Tibial nerve (tissue), 4 donors: ENCODE results near the gene CAMTA1. TPM values are rescaled to one million over a fixed set of nuclear protein-coding genes. Genes with fewer than 3 reads are reported as not detected.
"Not testable (repeated sequence)": the region's sequence is repeated elsewhere in the genome, so short reads cannot be mapped to it uniquely, and the experiment has no call there.

Experiments used
- DNase-seq, 2 donors: peaks; one replicate each; pipeline ENCODE4 v3.0.0-alpha.2; 2019; ENCODE audit warnings: low spot score in 2 of 2
- H3K27ac ChIP-seq, 4 donors: fragments of 200-600 bp; sonication (generic) in 3 of 4; one replicate each; pipeline ENCODE4 v1.5.1; 2017 to 2019; ENCODE audit warnings: mild to moderate bottlenecking in 1 of 4
- H3K27me3 ChIP-seq, 2 donors: fragments of 200-600 bp; sonication (generic) in 1 of 2; one replicate each; pipeline versions ENCODE4 v1.5.1 to v1.6.0; 2017 to 2019
- H3K36me3 ChIP-seq, 3 donors: fragments of 200-600 bp; sonication (generic); one replicate each; pipeline ENCODE4 v1.5.1; 2018 to 2019
- H3K4me1 ChIP-seq, 4 donors: fragments of 200-600 bp; sonication (generic) in 3 of 4; one replicate each; pipeline ENCODE4 v1.5.1; 2017 to 2019
- H3K4me3 ChIP-seq, 4 donors: fragments of 200-600 bp; sonication (generic) in 3 of 4; one replicate each; pipeline ENCODE4 v1.5.1; 2017 to 2019; ENCODE audit warnings: mild to moderate bottlenecking in 1 of 4, moderate library complexity in 1 of 4
- H3K9me3 ChIP-seq, 4 donors: fragments of 200-600 bp; sonication (generic) in 3 of 4; one replicate each; pipeline ENCODE4 v1.5.1; 2017 to 2019
- EP300 ChIP-seq, 2 donors: sonication (generic); formaldehyde crosslinking; IDR thresholded peaks; one replicate each; pipeline ENCODE4 v1.6.1; 2017; ENCODE audit warnings: antibody characterized with exemption in 2 of 2, mild to moderate bottlenecking in 1 of 2
- POLR2A ChIP-seq, 2 donors: fragments of 450-650 bp; IDR thresholded peaks; one replicate each; pipeline ENCODE4 v1.6.1; 2017; ENCODE audit warnings: antibody characterized with exemption in 2 of 2, mild to moderate bottlenecking in 2 of 2, moderate library complexity in 2 of 2
- WGBS, 2 donors: methylation state at CpG; one replicate each; pipeline ENCODE4 v1.1.5; 2018; 5-methylcytosine and 5-hydroxymethylcytosine counted together
- total RNA-seq, 4 donors: library from RNA; depleted of rRNA; stranded (reverse); fragments of >200 nt; gene quantifications; one replicate each; pipeline ENCODE4 v1.1.0, GENCODE V29; 2016
- TF ChIP-seq, protein P1 (sequence below), 5 experiments: fragments of 200-600 bp in 3 of 5; fragments of 450-650 bp in 2 of 5; sonication (generic) in 3 of 5; IDR thresholded peaks; one replicate each; pipeline ENCODE4 v1.5.1; 2016 to 2019; ENCODE audit warnings: antibody characterized with exemption in 5 of 5, mild to moderate bottlenecking in 3 of 5, moderate library complexity in 2 of 5

CAMTA1 gene
- total RNA-seq, 4 donors from 2014 or later = 41.8 to 104 (median 87.2) TPM

DNA sequence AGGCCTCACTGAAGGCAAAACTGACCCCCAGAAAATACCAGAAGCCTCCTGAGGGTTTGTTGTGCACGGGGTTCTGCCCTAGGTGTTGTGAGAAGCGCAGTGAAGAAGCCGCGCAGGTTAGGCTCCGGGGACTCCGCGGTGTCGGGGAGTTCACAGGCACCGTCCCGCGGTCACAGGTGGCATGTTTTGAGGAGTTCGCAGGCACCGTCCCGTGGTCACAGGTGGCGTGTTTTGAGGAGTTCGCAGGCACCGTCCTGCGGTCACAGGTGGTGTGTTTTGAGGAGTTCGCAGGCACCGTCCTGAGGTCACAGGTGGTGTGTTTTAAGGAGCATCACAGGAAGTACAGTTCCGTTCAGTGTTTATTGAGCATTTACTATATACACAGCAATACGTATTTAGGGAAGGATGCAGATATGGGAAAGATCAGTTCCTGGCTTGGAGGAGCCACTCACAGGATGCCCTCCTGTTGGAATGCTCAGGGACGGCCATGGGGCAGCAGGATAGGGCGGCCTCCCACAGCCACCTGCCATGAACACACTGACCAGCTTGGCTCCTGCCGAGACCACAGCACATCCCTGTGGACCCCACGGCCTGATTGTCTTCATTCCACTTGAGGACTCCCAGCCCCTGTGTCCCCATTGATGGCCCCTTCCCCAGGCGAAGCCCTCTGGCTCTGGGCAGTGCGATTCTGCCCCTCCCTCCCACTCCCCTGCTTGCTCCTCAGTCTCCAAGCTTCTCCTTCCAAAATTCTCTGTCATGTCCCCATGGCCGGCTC, 899.8 kb downstream of the CAMTA1 start:
- H3K4me1 ChIP-seq = peaks cover 0 to 9% (median 0%) of the 10 kb centered on the region in 4 donors
- H3K36me3 ChIP-seq = no peaks in the 10 kb centered on the region
- no peak overlapping the region for H3K4me3 ChIP-seq
- H3K9me3 ChIP-seq = no peaks in the 10 kb centered on the region
- H3K27me3 ChIP-seq = no peaks in the 10 kb centered on the region
- WGBS, 2 donors = 87 to 88% methylated on average over 29 of the region's 29 CpGs
- H3K27ac ChIP-seq = no peak overlapping the region
- no peak for TF ChIP-seq EP300 (IDR thresholded peaks at IDR 0.05)
- no peak for TF ChIP-seq POLR2A (IDR thresholded peaks at IDR 0.05)
- TF ChIP-seq, protein P1, sequence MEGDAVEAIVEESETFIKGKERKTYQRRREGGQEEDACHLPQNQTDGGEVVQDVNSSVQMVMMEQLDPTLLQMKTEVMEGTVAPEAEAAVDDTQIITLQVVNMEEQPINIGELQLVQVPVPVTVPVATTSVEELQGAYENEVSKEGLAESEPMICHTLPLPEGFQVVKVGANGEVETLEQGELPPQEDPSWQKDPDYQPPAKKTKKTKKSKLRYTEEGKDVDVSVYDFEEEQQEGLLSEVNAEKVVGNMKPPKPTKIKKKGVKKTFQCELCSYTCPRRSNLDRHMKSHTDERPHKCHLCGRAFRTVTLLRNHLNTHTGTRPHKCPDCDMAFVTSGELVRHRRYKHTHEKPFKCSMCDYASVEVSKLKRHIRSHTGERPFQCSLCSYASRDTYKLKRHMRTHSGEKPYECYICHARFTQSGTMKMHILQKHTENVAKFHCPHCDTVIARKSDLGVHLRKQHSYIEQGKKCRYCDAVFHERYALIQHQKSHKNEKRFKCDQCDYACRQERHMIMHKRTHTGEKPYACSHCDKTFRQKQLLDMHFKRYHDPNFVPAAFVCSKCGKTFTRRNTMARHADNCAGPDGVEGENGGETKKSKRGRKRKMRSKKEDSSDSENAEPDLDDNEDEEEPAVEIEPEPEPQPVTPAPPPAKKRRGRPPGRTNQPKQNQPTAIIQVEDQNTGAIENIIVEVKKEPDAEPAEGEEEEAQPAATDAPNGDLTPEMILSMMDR (IDR thresholded peaks at IDR 0.05) = no peak
- no peak for DNase-seq

DNA sequence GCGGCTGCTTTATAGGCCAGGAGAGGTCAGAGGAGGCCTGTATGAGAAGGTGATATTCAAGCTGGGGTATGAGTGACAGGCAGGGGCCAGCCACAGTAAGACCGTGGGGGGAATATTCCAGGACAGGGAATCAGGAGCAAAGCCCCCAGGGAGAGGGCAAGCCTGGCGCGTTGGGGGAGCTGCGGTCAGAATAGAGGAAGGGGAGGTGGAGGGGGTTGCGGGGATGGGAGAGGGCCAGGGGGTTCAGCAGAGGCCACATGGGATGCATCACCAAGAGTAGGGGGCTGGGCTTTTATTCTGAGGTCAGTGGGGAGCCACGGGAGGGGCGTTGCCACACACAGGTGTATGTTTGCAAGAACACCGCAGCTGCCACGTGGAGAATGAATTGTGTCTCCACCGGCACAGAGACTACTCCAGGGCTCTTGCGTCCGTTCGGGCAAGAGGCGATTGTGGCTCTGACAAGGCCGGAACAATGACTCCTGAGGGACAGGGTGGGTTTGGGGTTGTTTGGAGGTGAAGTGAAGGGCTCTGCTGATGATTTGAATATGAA, 901.1 kb downstream of the CAMTA1 start:
- no peak overlapping the region for H3K4me3 ChIP-seq
- WGBS, 2 donors = 65 to 68% methylated on average over 16 of the region's 16 CpGs

GRCh38 chr1:7687411-7687810, 902.2 kb downstream of the CAMTA1 start:
- TF ChIP-seq EP300 (IDR thresholded peaks at IDR 0.05) = no peak
- TF ChIP-seq, protein P1 (IDR thresholded peaks at IDR 0.05) = no peak
- no peak for TF ChIP-seq POLR2A (IDR thresholded peaks at IDR 0.05)
- Histone ChIP-seq H3K27ac (no peak overlapping the region), H3K27me3 (no peaks in the 10 kb centered on the region), H3K9me3 (peaks cover 0 to 5% (median 0%) of the 10 kb centered on the region in 4 donors), H3K4me3 (no peak overlapping the region), H3K4me1 (no peaks in the 10 kb centered on the region), H3K36me3 (no peaks in the 10 kb centered on the region)
- no peak for DNase-seq
- WGBS, 2 donors = 80 to 83% methylated on average over 9 of the region's 9 CpGs

More for the DNA sequence above, 901.1 kb downstream of the CAMTA1 start:
- no peak overlapping the region for H3K27ac ChIP-seq
- no peaks in the 10 kb centered on the region for H3K9me3 ChIP-seq
- no peaks in the 10 kb centered on the region for H3K27me3 ChIP-seq
- no peak for DNase-seq
- TF ChIP-seq, protein P1 (IDR thresholded peaks at IDR 0.05) = no peak
- TF ChIP-seq EP300 (IDR thresholded peaks at IDR 0.05) = no peak
- no peak for TF ChIP-seq POLR2A (IDR thresholded peaks at IDR 0.05)
- H3K4me1 ChIP-seq = no peaks in the 10 kb centered on the region
- no peaks in the 10 kb centered on the region for H3K36me3 ChIP-seq

GRCh38 chr1:7688659-7689058, 903.4 kb downstream of the CAMTA1 start:
- Histone ChIP-seq H3K9me3 (peaks cover 0 to 16% (median 0%) of the 10 kb centered on the region in 4 donors), H3K4me1 (no peaks in the 10 kb centered on the region), H3K4me3 (no peak overlapping the region), H3K27ac (no peak overlapping the region), H3K36me3 (no peaks in the 10 kb centered on the region), H3K27me3 (no peaks in the 10 kb centered on the region)
- no peak for TF ChIP-seq EP300 (IDR thresholded peaks at IDR 0.05)
- TF ChIP-seq, protein P1 (IDR thresholded peaks at IDR 0.05) = no peak
- TF ChIP-seq POLR2A (IDR thresholded peaks at IDR 0.05) = no peak
- WGBS, 2 donors = 79 to 94% methylated on average over 1 of the region's 1 CpG
- DNase-seq = no peak

GRCh38 chr1:7689307-7689706, 904.1 kb downstream of the CAMTA1 start:
- H3K4me3 ChIP-seq, DNase-seq, H3K27ac ChIP-seq, H3K4me1 ChIP-seq, H3K27me3 ChIP-seq, H3K36me3 ChIP-seq: not testable (repeated sequence)
- 42 to 70% methylated on average over 4 of the region's 4 CpGs for WGBS, 2 donors
- peaks cover 0 to 17% (median 0%) of the 10 kb centered on the region in 4 donors for H3K9me3 ChIP-seq
